HCT116 (cell line): ENCODE results near the gene ITPK1.

ENCODE experiments used
- EGR1 ChIP-seq: IDR thresholded peaks from 2 replicates; pipeline ENCODE4 v1.6.1; 2012; ENCODE audit warnings: low read depth
- EZH2phosphoT487 ChIP-seq: fragments of 200-600 bp; IDR thresholded peaks from 2 replicates; pipeline ENCODE4 v1.6.1; 2018; ENCODE audit warnings: antibody characterized with exemption, borderline replicate concordance
- FOSL1 ChIP-seq: IDR thresholded peaks from 2 replicates; pipeline ENCODE4 v1.6.1; 2012; ENCODE audit warnings: low read depth
- JUND ChIP-seq: IDR thresholded peaks from 2 replicates; pipeline ENCODE4 v1.6.1; 2012
- MAX ChIP-seq: IDR thresholded peaks from 2 replicates; pipeline ENCODE4 v1.6.1; 2012
- POLR2A ChIP-seq: IDR thresholded peaks from 2 replicates; pipeline ENCODE4 v1.7.0; 2011; ENCODE audit warnings: borderline replicate concordance; ENCODE audit not compliant: insufficient read depth, insufficient read length; ENCODE audit errors: extremely low read depth
- POLR2AphosphoS5 ChIP-seq: IDR thresholded peaks from 2 replicates; pipeline ENCODE4 v1.6.1; 2011; ENCODE audit warnings: mild to moderate bottlenecking, low read depth, low read length, moderate library complexity
- SP1 ChIP-seq: IDR thresholded peaks from 2 replicates; pipeline ENCODE4 v1.6.1; 2012; ENCODE audit warnings: low read depth
- SRF ChIP-seq: IDR thresholded peaks from 2 replicates; pipeline ENCODE4 v1.6.1; 2012; ENCODE audit warnings: low read depth
- YY1 ChIP-seq: IDR thresholded peaks from 2 replicates; pipeline ENCODE4 v1.6.1; 2011; ENCODE audit warnings: low read length, low read depth, moderate library complexity, mild to moderate bottlenecking; ENCODE audit not compliant: insufficient replicate concordance; ENCODE audit errors: extremely low read depth
- ZFX ChIP-seq: fragments of 450-650 bp; IDR thresholded peaks from 2 replicates; pipeline ENCODE4 v1.6.1; 2017
- TF ChIP-seq, protein P1 (sequence below), 3 experiments: fragments of 200-600 bp in 1 of 3; sonication (generic) in 1 of 3; IDR thresholded peaks in 2 of 3; conservative IDR thresholded peaks in 1 of 3; 2 replicates each; pipeline ENCODE4 v1.5.1; 2012 to 2017; ENCODE audit warnings: low read depth in 2 of 3, low read length in 2 of 3, antibody characterized with exemption in 1 of 3, borderline replicate concordance in 1 of 3, control low read depth in 1 of 3, mild to moderate bottlenecking in 1 of 3, mixed read lengths in 1 of 3, mixed run types in 1 of 3, moderate library complexity in 1 of 3; ENCODE audit not compliant: insufficient read depth in 1 of 3
- TF ChIP-seq, protein P2 (sequence below): IDR thresholded peaks from 2 replicates; pipeline ENCODE4 v1.6.1; 2012; ENCODE audit warnings: low read depth

DNA sequence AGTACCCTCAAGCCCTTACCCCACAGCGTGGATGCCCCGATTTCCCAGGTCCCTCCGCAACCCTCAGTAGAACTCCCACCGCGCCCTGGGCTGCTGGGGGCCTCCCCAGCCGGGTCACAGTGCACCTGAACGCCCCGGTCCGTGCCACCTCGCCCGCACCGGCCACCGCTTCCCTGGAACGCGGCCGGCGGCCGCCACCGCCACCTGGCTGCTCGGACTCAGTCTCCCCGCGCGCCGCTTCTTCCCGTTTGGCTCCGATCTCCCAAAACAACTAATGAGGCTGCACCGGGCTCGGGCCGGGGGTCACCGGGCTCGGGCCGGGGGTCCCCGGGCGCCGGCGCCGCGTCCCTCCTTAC is 1.0 kb downstream of the ITPK1 start:
- TF ChIP-seq POLR2AphosphoS5, result no peak
- no peak for TF ChIP-seq POLR2A
- no peak for TF ChIP-seq EZH2phosphoT487
- TF ChIP-seq, protein P1, sequence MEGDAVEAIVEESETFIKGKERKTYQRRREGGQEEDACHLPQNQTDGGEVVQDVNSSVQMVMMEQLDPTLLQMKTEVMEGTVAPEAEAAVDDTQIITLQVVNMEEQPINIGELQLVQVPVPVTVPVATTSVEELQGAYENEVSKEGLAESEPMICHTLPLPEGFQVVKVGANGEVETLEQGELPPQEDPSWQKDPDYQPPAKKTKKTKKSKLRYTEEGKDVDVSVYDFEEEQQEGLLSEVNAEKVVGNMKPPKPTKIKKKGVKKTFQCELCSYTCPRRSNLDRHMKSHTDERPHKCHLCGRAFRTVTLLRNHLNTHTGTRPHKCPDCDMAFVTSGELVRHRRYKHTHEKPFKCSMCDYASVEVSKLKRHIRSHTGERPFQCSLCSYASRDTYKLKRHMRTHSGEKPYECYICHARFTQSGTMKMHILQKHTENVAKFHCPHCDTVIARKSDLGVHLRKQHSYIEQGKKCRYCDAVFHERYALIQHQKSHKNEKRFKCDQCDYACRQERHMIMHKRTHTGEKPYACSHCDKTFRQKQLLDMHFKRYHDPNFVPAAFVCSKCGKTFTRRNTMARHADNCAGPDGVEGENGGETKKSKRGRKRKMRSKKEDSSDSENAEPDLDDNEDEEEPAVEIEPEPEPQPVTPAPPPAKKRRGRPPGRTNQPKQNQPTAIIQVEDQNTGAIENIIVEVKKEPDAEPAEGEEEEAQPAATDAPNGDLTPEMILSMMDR (IDR thresholded peaks at IDR 0.05 in 2 of 3, conservative IDR thresholded peaks at IDR 0.05 in 1 of 3; ENCODE audit: borderline replicate concordance in 1 of 3, insufficient read depth in 1 of 3, low read depth in 2 of 3, low read length in 2 of 3), result no peak
- TF ChIP-seq ZFX, result no peak
- TF ChIP-seq FOSL1, result no peak
- TF ChIP-seq MAX, result no peak
- TF ChIP-seq, protein P2, sequence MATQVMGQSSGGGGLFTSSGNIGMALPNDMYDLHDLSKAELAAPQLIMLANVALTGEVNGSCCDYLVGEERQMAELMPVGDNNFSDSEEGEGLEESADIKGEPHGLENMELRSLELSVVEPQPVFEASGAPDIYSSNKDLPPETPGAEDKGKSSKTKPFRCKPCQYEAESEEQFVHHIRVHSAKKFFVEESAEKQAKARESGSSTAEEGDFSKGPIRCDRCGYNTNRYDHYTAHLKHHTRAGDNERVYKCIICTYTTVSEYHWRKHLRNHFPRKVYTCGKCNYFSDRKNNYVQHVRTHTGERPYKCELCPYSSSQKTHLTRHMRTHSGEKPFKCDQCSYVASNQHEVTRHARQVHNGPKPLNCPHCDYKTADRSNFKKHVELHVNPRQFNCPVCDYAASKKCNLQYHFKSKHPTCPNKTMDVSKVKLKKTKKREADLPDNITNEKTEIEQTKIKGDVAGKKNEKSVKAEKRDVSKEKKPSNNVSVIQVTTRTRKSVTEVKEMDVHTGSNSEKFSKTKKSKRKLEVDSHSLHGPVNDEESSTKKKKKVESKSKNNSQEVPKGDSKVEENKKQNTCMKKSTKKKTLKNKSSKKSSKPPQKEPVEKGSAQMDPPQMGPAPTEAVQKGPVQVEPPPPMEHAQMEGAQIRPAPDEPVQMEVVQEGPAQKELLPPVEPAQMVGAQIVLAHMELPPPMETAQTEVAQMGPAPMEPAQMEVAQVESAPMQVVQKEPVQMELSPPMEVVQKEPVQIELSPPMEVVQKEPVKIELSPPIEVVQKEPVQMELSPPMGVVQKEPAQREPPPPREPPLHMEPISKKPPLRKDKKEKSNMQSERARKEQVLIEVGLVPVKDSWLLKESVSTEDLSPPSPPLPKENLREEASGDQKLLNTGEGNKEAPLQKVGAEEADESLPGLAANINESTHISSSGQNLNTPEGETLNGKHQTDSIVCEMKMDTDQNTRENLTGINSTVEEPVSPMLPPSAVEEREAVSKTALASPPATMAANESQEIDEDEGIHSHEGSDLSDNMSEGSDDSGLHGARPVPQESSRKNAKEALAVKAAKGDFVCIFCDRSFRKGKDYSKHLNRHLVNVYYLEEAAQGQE, result no peak
- TF ChIP-seq JUND, result no peak
- TF ChIP-seq SRF, result no peak
- TF ChIP-seq SP1, result no peak
- no peak; the same call in 1 of the 2 replicates for TF ChIP-seq EGR1
- no peak for TF ChIP-seq YY1
